Osteocyte (in vitro differentiated cells): ENCODE data around the gene KAT2B. TPM values are rescaled to one million over a fixed set of nuclear protein-coding genes. Genes with fewer than 3 reads are reported as not detected.

Experiments
- DNase-seq: peaks from one replicate; pipeline ENCODE4 v3.0.0; 2021; ENCODE audit warnings: mixed read lengths; ENCODE audit not compliant: unreplicated experiment; ENCODE audit errors: extremely low spot score
- H3K27ac Mint-ChIP-seq: one replicate; pipeline ENCODE4 v1.8.0; 2021; ENCODE audit warnings: mild to moderate bottlenecking, mixed read lengths; ENCODE audit not compliant: unreplicated experiment
- H3K27me3 Mint-ChIP-seq: one replicate; pipeline ENCODE4 v1.8.0; 2021; ENCODE audit warnings: mixed read lengths; ENCODE audit not compliant: unreplicated experiment
- H3K36me3 Mint-ChIP-seq: one replicate; pipeline ENCODE4 v1.8.0; 2021; ENCODE audit warnings: mixed read lengths; ENCODE audit not compliant: unreplicated experiment
- H3K4me1 Mint-ChIP-seq: one replicate; pipeline ENCODE4 v1.8.0; 2021; ENCODE audit warnings: mixed read lengths; ENCODE audit not compliant: unreplicated experiment
- H3K4me3 Mint-ChIP-seq: one replicate; pipeline ENCODE4 v1.8.0; 2021; ENCODE audit warnings: mild to moderate bottlenecking, moderate library complexity, mixed read lengths; ENCODE audit not compliant: unreplicated experiment
- H3K9me3 Mint-ChIP-seq: one replicate; pipeline ENCODE4 v1.8.0; 2021; ENCODE audit warnings: mixed read lengths; ENCODE audit not compliant: unreplicated experiment
- CTCF ChIP-seq: fragments of 200-600 bp; sonication (generic); IDR thresholded peaks from 2 replicates; pipeline ENCODE4 v1.5.0; 2021; ENCODE audit warnings: antibody characterized with exemption, mild to moderate bottlenecking, moderate library complexity
- total RNA-seq: library from RNA; stranded (reverse); gene quantifications from 2 replicates; pipeline ENCODE4 v1.2.1, GENCODE V29; 2021

KAT2B gene
- total RNA-seq, 1 donor from 2014 or later: 15.7 TPM

DNA sequence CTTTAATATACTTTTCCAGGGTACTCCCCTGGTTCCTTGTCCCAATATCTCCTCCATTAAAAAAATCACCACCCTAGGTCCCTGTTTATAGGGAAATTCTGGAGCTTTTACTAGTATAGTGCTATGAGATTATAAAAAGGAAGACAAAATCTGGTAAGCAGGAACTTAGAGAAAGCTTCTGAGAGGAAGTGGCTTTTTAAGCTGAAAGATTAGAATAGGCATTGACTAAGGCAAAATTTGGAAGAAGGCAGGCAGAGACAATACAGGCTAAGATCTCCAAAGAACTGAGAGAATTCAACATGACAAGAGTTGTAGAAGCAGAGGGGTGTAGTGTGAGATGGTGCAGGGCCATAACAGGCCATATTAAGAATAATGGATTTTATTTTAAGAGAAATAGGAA, 120.0 kb downstream of the KAT2B start:
- Mint-ChIP-seq H3K9me3 (no peaks in the 10 kb centered on the region), H3K4me1 (no peaks in the 10 kb centered on the region), H3K27ac (no peak overlapping the region), H3K27me3 (no peaks in the 10 kb centered on the region), H3K36me3 (peaks cover 3% of the 10 kb centered on the region), H3K4me3 (no peak overlapping the region)
- no peak for DNase-seq
- TF ChIP-seq CTCF: no peak

- Mint-ChIP-seq H3K36me3 (peaks cover 3% of the 10 kb centered on the region), H3K27ac (no peak overlapping the region)
These were observed 121.5 kb downstream of the KAT2B start for GRCh38 chr3:20161714-20162113.

GRCh38 chr3:20173844-20174410, 133.7 kb downstream of the KAT2B start:
- Mint-ChIP-seq H3K27ac (no peak overlapping the region), H3K4me1 (no peaks in the 10 kb centered on the region), H3K4me3 (no peak overlapping the region), H3K27me3 (no peaks in the 10 kb centered on the region), H3K9me3 (no peaks in the 10 kb centered on the region), H3K36me3 (peaks cover 3% of the 10 kb centered on the region)
- TF ChIP-seq CTCF: no peak
- DNase-seq: no peak

More at GRCh38 chr3:20161714-20162113, 121.5 kb downstream of the KAT2B start:
- Mint-ChIP-seq H3K4me3 (no peak overlapping the region), H3K27me3 (no peaks in the 10 kb centered on the region), H3K4me1 (no peaks in the 10 kb centered on the region), H3K9me3 (no peaks in the 10 kb centered on the region)
- DNase-seq: no peak
- no peak for TF ChIP-seq CTCF

DNA sequence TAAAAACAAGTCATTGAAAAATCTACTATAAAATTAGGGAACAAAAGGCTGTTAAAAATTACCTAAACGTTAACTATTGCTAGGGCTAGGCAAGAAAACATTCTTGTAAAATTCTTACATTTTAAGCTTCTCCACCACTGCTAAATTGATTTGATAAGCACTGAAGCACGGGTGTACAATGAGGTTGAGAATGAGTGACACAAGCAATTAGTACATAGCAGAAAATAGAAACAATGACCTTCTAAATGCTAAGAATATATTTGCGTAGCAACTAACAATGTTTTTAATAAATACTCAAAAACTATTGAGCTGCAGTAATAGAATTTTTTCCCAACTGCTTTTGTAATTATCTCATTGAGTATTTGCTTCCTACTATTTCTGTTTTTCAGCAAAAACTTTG, 141.0 kb downstream of the KAT2B start:
- Mint-ChIP-seq H3K27ac (no peak overlapping the region), H3K9me3 (no peaks in the 10 kb centered on the region), H3K4me3 (no peak overlapping the region), H3K36me3 (no peaks in the 10 kb centered on the region), H3K27me3 (no peaks in the 10 kb centered on the region), H3K4me1 (peaks cover 3% of the 10 kb centered on the region)
- no peak for DNase-seq
- no peak for TF ChIP-seq CTCF

DNA sequence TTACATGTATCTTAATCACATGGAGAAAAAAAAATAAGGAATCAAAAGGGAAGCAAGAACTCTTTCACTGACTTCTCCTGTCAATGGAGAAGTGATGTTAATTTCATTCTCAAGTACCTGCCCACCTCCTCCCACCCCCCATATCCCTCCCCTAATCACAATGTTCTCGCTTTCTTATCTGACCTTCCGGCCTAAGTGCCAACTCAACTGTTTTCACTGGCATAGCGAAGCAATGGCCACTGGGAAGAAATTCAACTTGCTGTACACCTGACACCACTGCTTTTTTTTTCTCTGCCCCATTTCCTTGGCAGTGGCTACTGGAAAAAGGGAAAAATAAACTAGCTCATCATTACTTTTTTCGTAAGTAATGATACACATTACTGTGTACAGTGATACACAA, 142.0 kb downstream of the KAT2B start:
- Mint-ChIP-seq H3K27ac (no peak overlapping the region), H3K36me3 (no peaks in the 10 kb centered on the region), H3K4me3 (no peak overlapping the region), H3K27me3 (no peaks in the 10 kb centered on the region), H3K4me1 (peaks cover 3% of the 10 kb centered on the region), H3K9me3 (no peaks in the 10 kb centered on the region)
- TF ChIP-seq CTCF: no peak
- no peak for DNase-seq
